Coronary artery (tissue), 2 donors: ENCODE results near the gene ACVR2B.
A peak's percentile ranks its signal among the peaks of the same experiment; 100 is the strongest.

Source experiments
- DNase-seq: peaks from one replicate; pipeline ENCODE4 v3.0.0-alpha.2; 2017; ENCODE audit warnings: low spot score
- H3K27ac ChIP-seq, 2 donors: fragments of 200-600 bp; sonication (generic); one replicate each; pipeline ENCODE4 v1.5.1; 2016 to 2019
- H3K4me3 ChIP-seq: fragments of 200-600 bp; sonication (generic); 2 replicates; pipeline ENCODE4 v1.5.1; 2016; ENCODE audit warnings: mild to moderate bottlenecking, moderate library complexity
- CTCF ChIP-seq: fragments of 200-600 bp; sonication (generic); IDR thresholded peaks from one replicate; pipeline ENCODE4 v1.5.1; 2019; ENCODE audit warnings: antibody characterized with exemption

The ACVR2B gene

GRCh38 chr3:38446085-38446686, 7.5 kb upstream of the ACVR2B start:
- no peak for TF ChIP-seq CTCF
- Histone ChIP-seq H3K4me3 (no peak overlapping the region), H3K27ac (no peak overlapping the region)
- no peak for DNase-seq

- no peak for DNase-seq
- H3K4me3 ChIP-seq = no peak overlapping the region
- no peak overlapping the region for H3K27ac ChIP-seq
- no peak for TF ChIP-seq CTCF
Observed at GRCh38 chr3:38446812-38447211, 6.9 kb upstream of the ACVR2B start.

- Histone ChIP-seq H3K27ac (no peak overlapping the region), H3K4me3 (no peak overlapping the region)
- DNase-seq = no peak
- TF ChIP-seq CTCF = no peak
Observed at GRCh38 chr3:38450853-38451252, 2.8 kb upstream of the ACVR2B start.

GRCh38 chr3:38453913-38454177, 155 bp downstream of the ACVR2B start:
- peak overlapping the region; percentile 77 for H3K4me3 ChIP-seq
- peak overlapping the region; percentile 64 to 90 for H3K27ac ChIP-seq
- DNase-seq = no peak
- no peak for TF ChIP-seq CTCF

GRCh38 chr3:38454178-38454883, 641 bp downstream of the ACVR2B start:
- peak overlapping the region; percentile 77 for H3K4me3 ChIP-seq
- no peak for TF ChIP-seq CTCF
- no peak for DNase-seq

GRCh38 chr3:38454884-38455638, 1.4 kb downstream of the ACVR2B start:
- peak overlapping the region; percentile 77 for H3K4me3 ChIP-seq
- peak; percentile 82 for DNase-seq
- TF ChIP-seq CTCF = no peak
- peak overlapping the region; percentile 64 to 90 for H3K27ac ChIP-seq

More at GRCh38 chr3:38454178-38454883, 641 bp downstream of the ACVR2B start:
- peak overlapping the region; percentile 64 to 90 for H3K27ac ChIP-seq
